IMR-90 (cell line): ENCODE data around the gene PODXL. TPM values are rescaled to one million over a fixed set of nuclear protein-coding genes. Genes with fewer than 3 reads are reported as not detected.

Source experiments
- ATAC-seq: fragments of 200-7000 bp; cut with Tn5 transposase; 2 replicates; pipeline ENCODE4 v1.9.1; 2020; ENCODE audit warnings: low read depth, mild to moderate bottlenecking, moderate library complexity
- BruUV-seq: library from RNA; stranded (reverse); fragments of 400-500 nt; replicated peaks from 2 replicates; lab custom pipeline; 2021; lab: Mats Ljungman, UMichigan
- CTCF ChIA-PET: fragments of 300-600 bp; formaldehyde crosslinking; extraction: SDS; loops from one replicate; lab custom pipeline; 2021; ENCODE audit warnings: antibody characterized with exemption; lab: Yijun Ruan, JAX
- POLR2A ChIA-PET: fragments of 300-600 bp; sonication (Branson Sonifier 250); formaldehyde crosslinking; loops from one replicate; lab custom pipeline; 2022; ENCODE audit warnings: antibody characterized with exemption; ENCODE audit not compliant: unreplicated experiment; lab: Charles Lee
- DNase-seq: peaks from one replicate; pipeline ENCODE4 v3.0.0; 2013
- H2AFZ ChIP-seq: replicated peaks from 2 replicates; pipeline ENCODE3; 2013; ENCODE audit warnings: low read length, mild to moderate bottlenecking; ENCODE audit not compliant: poor library complexity
- H2AK5ac ChIP-seq: 2 replicates; pipeline ENCODE4 v1.6.1; 2013; ENCODE audit warnings: low read depth, low read length, inconsistent platforms
- H2AK9ac ChIP-seq: replicated peaks from 2 replicates; pipeline ENCODE3; 2013; ENCODE audit warnings: mild to moderate bottlenecking, low read depth, low read length, moderate library complexity; ENCODE audit not compliant: poor library complexity
- H2BK120ac ChIP-seq: 2 replicates; pipeline ENCODE4 v1.6.1; 2013; ENCODE audit warnings: low read depth, low read length, inconsistent platforms
- H2BK15ac ChIP-seq: 3 replicates; pipeline ENCODE4 v1.6.1; 2013; ENCODE audit warnings: low read depth, low read length, inconsistent platforms
- H2BK20ac ChIP-seq: 2 replicates; pipeline ENCODE4 v1.6.1; 2013; ENCODE audit warnings: low read depth, mild to moderate bottlenecking, inconsistent platforms, low read length, moderate library complexity
- H2BK5ac ChIP-seq: 2 replicates; pipeline ENCODE4 v1.6.1; 2013; ENCODE audit warnings: mild to moderate bottlenecking, low read depth, low read length, inconsistent platforms; ENCODE audit not compliant: poor library complexity, severe bottlenecking
- H3K14ac ChIP-seq: replicated peaks from 2 replicates; pipeline ENCODE4 v1.6.1; 2013; ENCODE audit warnings: low read depth, low read length, inconsistent platforms
- H3K18ac ChIP-seq: 2 replicates; pipeline ENCODE4 v1.6.1; 2013; ENCODE audit warnings: low read depth, low read length, control low read depth
- H3K23ac ChIP-seq: 2 replicates; pipeline ENCODE4 v1.6.1; 2013; ENCODE audit warnings: low read depth, low read length, inconsistent platforms
- H3K27ac ChIP-seq: 2 replicates; pipeline ENCODE4 v1.5.1; 2013; ENCODE audit warnings: mild to moderate bottlenecking, control low read depth, low read length; ENCODE audit not compliant: insufficient read depth
- H3K27me3 ChIP-seq: 2 replicates; pipeline ENCODE4 v1.6.1; 2013; ENCODE audit warnings: low read length; ENCODE audit not compliant: control insufficient read depth, insufficient read depth
- H3K36me3 ChIP-seq: 2 replicates; pipeline ENCODE4 v1.6.1; 2013; ENCODE audit warnings: low read length, mixed read lengths; ENCODE audit not compliant: control insufficient read depth, insufficient read depth
- H3K4ac ChIP-seq: 2 replicates; pipeline ENCODE4 v1.6.1; 2013; ENCODE audit warnings: low read depth, low read length, inconsistent platforms
- H3K4me1 ChIP-seq: 2 replicates; pipeline ENCODE4 v1.6.1; 2013; ENCODE audit warnings: low read length, mixed read lengths; ENCODE audit not compliant: control insufficient read depth, insufficient read depth
- H3K4me2 ChIP-seq: 2 replicates; pipeline ENCODE4 v1.6.1; 2013; ENCODE audit warnings: low read depth, mild to moderate bottlenecking, control low read depth, low read length, moderate library complexity
- H3K4me3 ChIP-seq: 2 replicates; pipeline ENCODE4 v1.5.1; 2013; ENCODE audit warnings: low read depth, mild to moderate bottlenecking, control low read depth, low read length, moderate library complexity; ENCODE audit not compliant: insufficient read depth
- H3K56ac ChIP-seq: 2 replicates; pipeline ENCODE4 v1.6.1; 2013; ENCODE audit warnings: low read length, inconsistent platforms; ENCODE audit not compliant: insufficient read depth; ENCODE audit errors: extremely low read depth
- H3K79me1 ChIP-seq, 2 experiments: 2 replicates each; pipeline ENCODE4 v1.6.1; 2013; ENCODE audit warnings: low read length in 2 of 2, inconsistent platforms in 1 of 2, low read depth in 1 of 2
- H3K9ac ChIP-seq: 2 replicates; pipeline ENCODE4 v1.6.1; 2013; ENCODE audit warnings: low read depth, low read length, control low read depth
- H3K9me1 ChIP-seq: 2 replicates; pipeline ENCODE4 v1.6.1; 2013; ENCODE audit warnings: low read length, inconsistent platforms; ENCODE audit not compliant: insufficient read depth
- H3K9me3 ChIP-seq: 2 replicates; pipeline ENCODE4 v1.6.1; 2013; ENCODE audit warnings: low read length; ENCODE audit not compliant: control insufficient read depth, insufficient read depth
- H4K20me1 ChIP-seq: 2 replicates; pipeline ENCODE4 v1.6.1; 2013; ENCODE audit warnings: low read length, inconsistent platforms; ENCODE audit not compliant: insufficient read depth
- H4K5ac ChIP-seq: 2 replicates; pipeline ENCODE4 v1.6.1; 2013; ENCODE audit warnings: mild to moderate bottlenecking, low read depth, low read length, control low read depth
- H4K8ac ChIP-seq, 2 experiments: 2 replicates each; pipeline ENCODE4 v1.6.1; 2013; ENCODE audit warnings: low read depth in 2 of 2, low read length in 2 of 2, control low read depth in 1 of 2, inconsistent platforms in 1 of 2
- H4K91ac ChIP-seq: 2 replicates; pipeline ENCODE4 v1.6.1; 2013; ENCODE audit warnings: low read depth, low read length, inconsistent platforms; ENCODE audit not compliant: insufficient read depth
- BHLHE40 ChIP-seq: fragments of 150-350 bp; IDR thresholded peaks from 2 replicates; pipeline ENCODE4 v1.6.1; 2016; ENCODE audit warnings: mild to moderate bottlenecking, low read depth, low read length
- CEBPB ChIP-seq: IDR thresholded peaks from 2 replicates; pipeline ENCODE4 v1.6.1; 2012; ENCODE audit warnings: low read depth, low read length, improper control_type of control experiment
- CHD1 ChIP-seq: IDR thresholded peaks from 2 replicates; pipeline ENCODE4 v1.6.1; 2012; ENCODE audit warnings: low read depth, low read length, improper control_type of control experiment
- ELK1 ChIP-seq: fragments of 150-350 bp; IDR thresholded peaks from 2 replicates; pipeline ENCODE4 v1.6.1; 2016; ENCODE audit warnings: low read depth, mild to moderate bottlenecking, low read length, moderate library complexity, borderline replicate concordance
- MAFK ChIP-seq: IDR thresholded peaks from 2 replicates; pipeline ENCODE4 v1.6.1; 2012; ENCODE audit warnings: low read depth, low read length, improper control_type of control experiment
- MAZ ChIP-seq: IDR thresholded peaks from 2 replicates; pipeline ENCODE4 v1.6.1; 2012; ENCODE audit warnings: low read depth, mild to moderate bottlenecking, low read length, improper control_type of control experiment, moderate library complexity, borderline replicate concordance
- MXI1 ChIP-seq: IDR thresholded peaks from 2 replicates; pipeline ENCODE4 v1.6.1; 2012; ENCODE audit warnings: low read depth, mild to moderate bottlenecking, low read length, moderate library complexity, borderline replicate concordance
- NFE2L2 ChIP-seq: fragments of 150-350 bp; IDR thresholded peaks from 2 replicates; pipeline ENCODE4 v1.6.1; 2016; ENCODE audit warnings: low read depth, mild to moderate bottlenecking, low read length
- POLR2A ChIP-seq: IDR thresholded peaks from 2 replicates; pipeline ENCODE4 v1.6.1; 2012; ENCODE audit warnings: mild to moderate bottlenecking, low read depth, low read length
- RAD21 ChIP-seq: IDR thresholded peaks from 2 replicates; pipeline ENCODE4 v1.6.1; 2012; ENCODE audit warnings: low read length, improper control_type of control experiment
- RCOR1 ChIP-seq: IDR thresholded peaks from 2 replicates; pipeline ENCODE4 v1.6.1; 2012; ENCODE audit warnings: mild to moderate bottlenecking, low read length, improper control_type of control experiment; ENCODE audit not compliant: insufficient replicate concordance
- RFX5 ChIP-seq: IDR thresholded peaks from 2 replicates; pipeline ENCODE4 v1.8.0; 2012; ENCODE audit warnings: low read depth, mild to moderate bottlenecking, low read length, moderate library complexity
- SMC3 ChIP-seq: fragments of 150-350 bp; IDR thresholded peaks from 2 replicates; pipeline ENCODE4 v1.6.1; 2016; ENCODE audit warnings: low read depth, mild to moderate bottlenecking, antibody characterized with exemption, low read length, moderate library complexity
- USF2 ChIP-seq: fragments of 150-350 bp; IDR thresholded peaks from 2 replicates; pipeline ENCODE4 v1.6.1; 2017; ENCODE audit warnings: mild to moderate bottlenecking, antibody characterized with exemption, low read length, low read depth
- WGBS, 2 experiments: methylation state at CpG; one replicate each; pipeline versions ENCODE4 v1.1.5 to v1.1.7; 2013; ENCODE audit warnings: missing lambda C conversion rate in 2 of 2; ENCODE audit not compliant: insufficient read length in 1 of 2; ENCODE audit errors: extremely low coverage in 2 of 2; 5-methylcytosine and 5-hydroxymethylcytosine counted together
- dilution Hi-C: fragments of 300-500 bp; cut with HindIII; formaldehyde crosslinking; loops from one replicate; pipeline ENCODE4 v1.14.3; 2018; ENCODE audit warnings: low sequenced_read_pairs; ENCODE audit not compliant: unreplicated experiment
- in situ Hi-C: fragments of 300-500 bp; cut with MboI; formaldehyde crosslinking; loops from 3 replicates; pipeline ENCODE4 v1.14.3; 2019; ENCODE audit warnings: low sequenced_read_pairs, inconsistent platforms, mixed read lengths
- intact Hi-C: fragments of 100-400 bp; cut with micrococcal nuclease; formaldehyde crosslinking; loops from 2 replicates; pipeline ENCODE4 v1.10.0; 2022
- polyA plus RNA-seq, 3 experiments: library from polyadenylated mRNA; depleted of rRNA; stranded (reverse); fragments of >200 nt; gene quantifications; 2 replicates each; pipeline ENCODE4 v1.2.3, GENCODE V29; 2012; ENCODE audit warnings: low replicate concordance in 1 of 3
- total RNA-seq: library from RNA; depleted of rRNA; stranded (reverse); fragments of >200 nt; gene quantifications from 2 replicates; pipeline ENCODE4 v1.2.3, GENCODE V29; 2012

Gene PODXL
- total and polyA plus RNA-seq, 2 of the 4 experiments (the other 2 are of a cell fraction) = 1.3 to 3.8 TPM

DNA sequence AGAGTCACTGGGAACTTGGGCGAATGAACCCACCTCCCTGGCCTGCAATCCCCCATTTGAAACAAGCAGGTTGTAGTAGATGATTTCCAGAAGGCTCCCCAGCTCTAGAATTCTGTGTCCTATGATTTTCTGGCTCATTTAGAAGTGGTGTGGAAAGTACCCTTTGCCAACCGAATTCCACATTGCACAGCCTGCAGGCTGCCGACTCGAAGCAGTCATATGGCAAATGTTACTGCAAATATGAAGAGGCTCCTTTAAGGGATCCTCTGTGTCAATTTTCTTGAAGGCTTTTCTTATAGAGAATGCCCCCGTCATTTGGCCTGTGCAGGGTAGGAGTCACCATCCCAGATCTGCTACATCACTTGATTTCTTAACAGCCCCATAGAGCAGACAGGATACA lies 5.6 kb downstream of the PODXL start:
- no peak overlapping the region for H3K4ac ChIP-seq
- intact Hi-C loops (no loop called here), dilution Hi-C loops (no loop called here), in situ Hi-C loops (no loop called here)
- 0 out of 2 replicates have a peak, but pooled peaks cover under 1% of the 10 kb centered on the region for H3K4me1 ChIP-seq
- no peak overlapping the region for H4K5ac ChIP-seq
- ATAC-seq (no peak), DNase-seq (no peak)
- peaks cover 8% of the 10 kb centered on the region for H3K9me1 ChIP-seq
- H3K14ac ChIP-seq = no peak overlapping the region
- no peak overlapping the region for H2BK5ac ChIP-seq
- no peak overlapping the region for H3K18ac ChIP-seq
- H2AFZ ChIP-seq = no peak overlapping the region
- no peak overlapping the region for H3K27ac ChIP-seq
- no peaks in the 10 kb centered on the region; the same call in 1 of the 2 replicates for H4K20me1 ChIP-seq
- no peak overlapping the region for H2BK120ac ChIP-seq
- no peak overlapping the region for H2BK15ac ChIP-seq
- H3K4me2 ChIP-seq = no peak overlapping the region
- no peak overlapping the region for H3K4me3 ChIP-seq
- no peak overlapping the region for H3K56ac ChIP-seq
- no peaks in the 10 kb centered on the region for H3K36me3 ChIP-seq
- no peak overlapping the region for H3K23ac ChIP-seq
- no peak overlapping the region for H4K91ac ChIP-seq
- ChIA-PET CTCF (no interaction called here), POLR2A (no interaction called here)
- H2AK5ac ChIP-seq = no peak overlapping the region
- H3K79me1 ChIP-seq = peaks cover 0 to 20% of the 10 kb centered on the region in 2 experiments; a peak in 2 of 4 replicates
- H2BK20ac ChIP-seq = no peak overlapping the region
- no peak overlapping the region for H2AK9ac ChIP-seq
- H3K9me3 ChIP-seq = no peaks in the 10 kb centered on the region
- WGBS, 2 experiments = no CpG with 5 or more reads among the region's 5 CpGs
- TF ChIP-seq MXI1 (no peak), ELK1 (no peak), SMC3 (no peak), MAZ (no peak), RAD21 (no peak), CEBPB (no peak), POLR2A (no peak), CHD1 (no peak), NFE2L2 (no peak), RFX5 (no peak), BHLHE40 (no peak), MAFK (no peak), USF2 (no peak), RCOR1 (no peak)
- H3K9ac ChIP-seq = no peak overlapping the region
- no TSS peak for BruUV-seq
- no peak overlapping the region for H4K8ac ChIP-seq
- H3K27me3 ChIP-seq = peaks cover 19% of the 10 kb centered on the region; the same call in 1 of the 2 replicates
